Glutamatergic neuron (in vitro differentiated cells): ENCODE measurements around the gene BDKRB1. TPM values are rescaled to one million over a fixed set of nuclear protein-coding genes. Genes with fewer than 3 reads are reported as not detected.

Experiments used
- DNase-seq: peaks from one replicate; pipeline ENCODE4 v3.0.0; 2022
- H3K27ac Mint-ChIP-seq: one replicate; pipeline ENCODE4 v1.8.0; 2020; ENCODE audit warnings: mild to moderate bottlenecking, mixed read lengths, inconsistent platforms; ENCODE audit not compliant: unreplicated experiment
- H3K27me3 Mint-ChIP-seq: one replicate; pipeline ENCODE4 v1.8.0; 2020; ENCODE audit warnings: mild to moderate bottlenecking, moderate library complexity, mixed read lengths, inconsistent platforms; ENCODE audit not compliant: unreplicated experiment
- H3K36me3 Mint-ChIP-seq: one replicate; pipeline ENCODE4 v1.8.0; 2020; ENCODE audit warnings: mild to moderate bottlenecking, mixed read lengths, inconsistent platforms; ENCODE audit not compliant: unreplicated experiment
- H3K4me1 Mint-ChIP-seq: one replicate; pipeline ENCODE4 v1.8.0; 2020; ENCODE audit warnings: mild to moderate bottlenecking, low read depth, mixed read lengths, inconsistent platforms; ENCODE audit not compliant: unreplicated experiment
- H3K4me3 Mint-ChIP-seq: one replicate; pipeline ENCODE4 v1.8.0; 2020; ENCODE audit warnings: mild to moderate bottlenecking, mixed read lengths, inconsistent platforms; ENCODE audit not compliant: unreplicated experiment
- H3K9me3 Mint-ChIP-seq: one replicate; pipeline ENCODE4 v1.8.0; 2020; ENCODE audit warnings: mild to moderate bottlenecking, moderate library complexity, mixed read lengths, inconsistent platforms; ENCODE audit not compliant: unreplicated experiment
- CTCF ChIP-seq: fragments of 200-600 bp; sonication (generic); IDR thresholded peaks from one replicate; pipeline ENCODE4 v1.5.0; 2021; ENCODE audit not compliant: partially characterized antibody, unreplicated experiment
- total RNA-seq: library from RNA; stranded (reverse); fragmentation: NEBNext Ultra II Directional; extraction: Animal tissue kit (Norgen Biotek cat#: 25700); gene quantifications from one replicate; pipeline ENCODE4 v1.2.1, GENCODE V29; 2021; ENCODE audit not compliant: unreplicated experiment

The BDKRB1 gene
- total RNA-seq, 1 donor from 2014 or later = not detected

- Mint-ChIP-seq H3K4me3 (no peak overlapping the region), H3K4me1 (peaks cover 15% of the 10 kb centered on the region), H3K27ac (no peak overlapping the region), H3K9me3 (peaks cover 7% of the 10 kb centered on the region), H3K36me3 (no peaks in the 10 kb centered on the region), H3K27me3 (peaks cover 3% of the 10 kb centered on the region)
- TF ChIP-seq CTCF = no peak
- no peak for DNase-seq
These were observed 23.5 kb upstream of the BDKRB1 start for GRCh38 chr14:96232506-96232905.

- TF ChIP-seq CTCF = no peak
- H3K27me3 Mint-ChIP-seq = peaks cover 2% of the 10 kb centered on the region
- no peak overlapping the region for H3K4me3 Mint-ChIP-seq
- no peak overlapping the region for H3K27ac Mint-ChIP-seq
- no peak for DNase-seq
- peaks cover 4% of the 10 kb centered on the region for H3K9me3 Mint-ChIP-seq
- H3K4me1 Mint-ChIP-seq = peaks cover 15% of the 10 kb centered on the region
- H3K36me3 Mint-ChIP-seq = no peaks in the 10 kb centered on the region
These were observed 22.3 kb upstream of the BDKRB1 start for GRCh38 chr14:96233661-96234060.

- H3K4me1 Mint-ChIP-seq = peaks cover 15% of the 10 kb centered on the region
- H3K36me3 Mint-ChIP-seq = no peaks in the 10 kb centered on the region
- no peak for TF ChIP-seq CTCF
- peaks cover 6% of the 10 kb centered on the region for H3K27me3 Mint-ChIP-seq
- DNase-seq = no peak
- H3K27ac Mint-ChIP-seq = no peak overlapping the region
- peaks cover 5% of the 10 kb centered on the region for H3K9me3 Mint-ChIP-seq
- no peak overlapping the region for H3K4me3 Mint-ChIP-seq
These were observed 20.6 kb upstream of the BDKRB1 start for GRCh38 chr14:96235426-96235825.

DNA sequence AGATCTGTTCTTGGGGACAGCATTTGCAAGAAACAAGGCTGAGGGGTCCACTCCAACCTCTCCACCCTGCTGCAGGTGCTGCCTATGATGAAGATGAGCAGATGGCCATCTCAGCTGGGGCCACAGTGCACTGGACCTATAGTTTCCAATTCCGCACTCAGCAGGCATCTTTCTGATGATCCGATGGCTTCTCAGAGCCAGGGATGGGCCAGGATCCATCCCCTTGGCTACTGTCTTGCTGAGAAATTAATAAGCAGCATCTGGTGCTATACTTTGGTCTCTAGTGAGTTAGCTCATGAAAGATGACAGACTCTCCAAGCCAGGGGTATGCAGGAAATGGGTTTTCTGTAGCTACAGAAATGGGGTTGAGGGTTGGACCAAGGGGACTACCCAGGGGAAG, 18.4 kb upstream of the BDKRB1 start:
- Mint-ChIP-seq H3K4me1 (peaks cover 3% of the 10 kb centered on the region), H3K27me3 (peaks cover 8% of the 10 kb centered on the region), H3K4me3 (no peak overlapping the region), H3K27ac (no peak overlapping the region), H3K36me3 (peaks cover 5% of the 10 kb centered on the region), H3K9me3 (peaks cover 4% of the 10 kb centered on the region)
- no peak for DNase-seq
- TF ChIP-seq CTCF = no peak

DNA sequence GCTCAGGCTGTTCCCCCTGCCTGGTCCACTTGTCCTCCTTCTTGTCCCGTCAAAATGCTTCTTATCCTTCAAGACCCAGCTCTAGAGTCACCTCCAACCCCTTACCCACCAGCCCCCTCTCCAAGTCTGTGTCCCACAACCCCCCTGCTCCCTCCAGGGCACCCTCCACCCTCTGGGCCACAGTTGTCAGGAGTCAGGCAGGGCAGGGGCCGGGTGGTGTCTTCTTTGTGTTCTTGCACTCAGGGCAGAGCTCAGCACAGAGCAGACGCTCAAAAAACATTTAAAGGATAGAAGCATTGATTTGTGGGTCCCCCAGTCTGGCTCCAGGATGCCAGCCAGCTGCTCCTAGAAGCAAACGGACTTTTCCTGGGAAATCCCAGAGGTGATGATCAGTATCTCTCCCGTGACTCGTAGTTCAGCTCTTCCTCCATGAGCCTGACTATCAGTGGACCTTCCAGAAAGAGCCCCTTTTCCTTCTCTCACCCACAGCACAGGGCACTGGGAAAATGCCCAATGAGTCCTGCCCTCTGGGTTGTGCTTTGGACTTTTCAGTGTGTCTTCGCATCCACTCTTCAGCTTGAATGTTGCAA, 17.2 kb upstream of the BDKRB1 start:
- no peak overlapping the region for H3K4me3 Mint-ChIP-seq
- no peaks in the 10 kb centered on the region for H3K4me1 Mint-ChIP-seq

More for the DNA sequence above, 17.2 kb upstream of the BDKRB1 start:
- H3K27me3 Mint-ChIP-seq = peaks cover 8% of the 10 kb centered on the region
- H3K9me3 Mint-ChIP-seq = peaks cover 4% of the 10 kb centered on the region
- peak overlapping the region; percentile 33 for H3K27ac Mint-ChIP-seq
- DNase-seq = no peak
- no peak for TF ChIP-seq CTCF
- H3K36me3 Mint-ChIP-seq = peaks cover 5% of the 10 kb centered on the region
